ENCODE data around the gene PTPN2. TPM values are rescaled to one million over a fixed set of nuclear protein-coding genes. Genes with fewer than 3 reads are reported as not detected.

PTPN2 gene
- total and polyA plus RNA-seq, 11 donors = 7.5 to 33.1 (median 11.5) TPM

DNA sequence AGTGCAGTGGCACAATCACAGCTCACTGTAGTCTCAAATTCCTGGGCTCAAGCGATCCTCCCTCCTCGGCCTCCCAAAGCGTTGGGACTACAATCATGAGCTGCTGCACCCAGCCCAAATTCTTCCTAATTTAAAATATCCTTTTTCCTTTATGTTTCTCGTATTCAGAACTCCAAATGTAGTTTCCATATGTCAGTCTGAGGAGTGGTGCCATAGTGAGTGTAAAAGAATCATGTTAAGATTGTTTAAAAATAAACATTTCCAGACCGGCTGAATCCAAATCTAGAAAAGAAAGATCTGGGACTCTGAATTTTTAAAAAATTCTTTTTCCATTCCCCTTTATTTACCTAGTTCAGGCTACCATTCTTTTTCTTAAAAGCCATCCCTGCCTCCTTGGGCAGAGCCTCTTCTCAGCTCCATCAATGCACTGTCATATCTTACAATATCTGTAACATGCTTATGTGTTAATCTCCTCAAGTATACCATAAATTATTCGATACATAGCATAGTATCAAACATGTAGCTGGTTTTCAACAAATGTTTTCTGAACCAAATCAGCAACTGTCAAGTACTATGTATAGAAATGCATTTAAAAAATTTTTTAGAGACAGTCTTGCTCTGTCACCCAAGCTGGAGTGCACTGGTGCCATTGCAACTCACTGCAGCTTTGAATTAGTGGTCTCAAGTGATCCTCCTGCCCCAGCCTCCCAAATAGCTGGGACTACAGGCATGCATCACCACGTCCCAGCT, 31.3 kb downstream of the PTPN2 start:
- peaks cover 0 to 25% (median 2%) of the 10 kb centered on the region in 9 donors for H3K36me3 ChIP-seq
- H3K9me3 ChIP-seq = no peaks in the 10 kb centered on the region
- no peaks in the 10 kb centered on the region for H3K27me3 ChIP-seq
- H3K27ac ChIP-seq = no peak overlapping the region
- no peak for ATAC-seq
- H3K4me1 ChIP-seq = peaks cover 0 to 8% (median 0%) of the 10 kb centered on the region in 12 donors
- intact Hi-C loops (cut with DNase I) = no loop called here
- TF ChIP-seq, protein P1, sequence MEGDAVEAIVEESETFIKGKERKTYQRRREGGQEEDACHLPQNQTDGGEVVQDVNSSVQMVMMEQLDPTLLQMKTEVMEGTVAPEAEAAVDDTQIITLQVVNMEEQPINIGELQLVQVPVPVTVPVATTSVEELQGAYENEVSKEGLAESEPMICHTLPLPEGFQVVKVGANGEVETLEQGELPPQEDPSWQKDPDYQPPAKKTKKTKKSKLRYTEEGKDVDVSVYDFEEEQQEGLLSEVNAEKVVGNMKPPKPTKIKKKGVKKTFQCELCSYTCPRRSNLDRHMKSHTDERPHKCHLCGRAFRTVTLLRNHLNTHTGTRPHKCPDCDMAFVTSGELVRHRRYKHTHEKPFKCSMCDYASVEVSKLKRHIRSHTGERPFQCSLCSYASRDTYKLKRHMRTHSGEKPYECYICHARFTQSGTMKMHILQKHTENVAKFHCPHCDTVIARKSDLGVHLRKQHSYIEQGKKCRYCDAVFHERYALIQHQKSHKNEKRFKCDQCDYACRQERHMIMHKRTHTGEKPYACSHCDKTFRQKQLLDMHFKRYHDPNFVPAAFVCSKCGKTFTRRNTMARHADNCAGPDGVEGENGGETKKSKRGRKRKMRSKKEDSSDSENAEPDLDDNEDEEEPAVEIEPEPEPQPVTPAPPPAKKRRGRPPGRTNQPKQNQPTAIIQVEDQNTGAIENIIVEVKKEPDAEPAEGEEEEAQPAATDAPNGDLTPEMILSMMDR (IDR thresholded peaks at IDR 0.05) = no peak
- TF ChIP-seq POLR2A (IDR thresholded peaks at IDR 0.05) = no peak
- no peak overlapping the region for H3K4me3 ChIP-seq
- DNase-seq = no peak
- 91 to 94% (median 93%) methylated on average over 7 of the region's 7 CpGs for WGBS, 4 donors

DNA sequence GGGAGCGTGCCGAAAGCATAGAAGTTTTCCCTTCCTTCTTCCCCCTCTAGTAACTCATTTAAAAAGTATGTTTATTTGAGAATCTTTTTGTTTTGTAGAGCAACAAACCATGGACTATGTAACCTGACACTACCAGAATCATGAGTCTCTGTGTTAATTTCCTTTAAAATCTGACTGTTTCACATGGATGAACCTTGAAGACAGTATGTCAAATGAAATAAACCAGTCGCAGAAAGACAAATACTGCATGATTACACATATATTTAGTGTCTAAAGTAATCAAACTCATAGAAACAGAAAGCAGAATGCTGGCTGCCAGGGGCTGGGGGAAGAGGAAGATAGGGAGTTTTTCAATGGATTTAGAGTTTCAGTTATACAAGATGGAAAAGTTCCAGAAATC, 32.3 kb downstream of the PTPN2 start:
- no peaks in the 10 kb centered on the region for H3K27me3 ChIP-seq
- intact Hi-C loops (cut with DNase I) = no loop called here
- H3K27ac ChIP-seq = no peak overlapping the region
- H3K9me3 ChIP-seq = no peaks in the 10 kb centered on the region
- no peak for TF ChIP-seq POLR2A (IDR thresholded peaks at IDR 0.05)
- TF ChIP-seq, protein P1 (IDR thresholded peaks at IDR 0.05) = no peak
- DNase-seq (no peak), ATAC-seq (no peak)
- 89 to 94% (median 94%) methylated on average over 3 of the region's 3 CpGs for WGBS, 4 donors
- H3K4me1 ChIP-seq = peaks cover 0 to 8% (median 0%) of the 10 kb centered on the region in 12 donors
- H3K36me3 ChIP-seq = peaks cover 0 to 18% (median 2%) of the 10 kb centered on the region in 9 donors
- H3K4me3 ChIP-seq = no peak overlapping the region

DNA sequence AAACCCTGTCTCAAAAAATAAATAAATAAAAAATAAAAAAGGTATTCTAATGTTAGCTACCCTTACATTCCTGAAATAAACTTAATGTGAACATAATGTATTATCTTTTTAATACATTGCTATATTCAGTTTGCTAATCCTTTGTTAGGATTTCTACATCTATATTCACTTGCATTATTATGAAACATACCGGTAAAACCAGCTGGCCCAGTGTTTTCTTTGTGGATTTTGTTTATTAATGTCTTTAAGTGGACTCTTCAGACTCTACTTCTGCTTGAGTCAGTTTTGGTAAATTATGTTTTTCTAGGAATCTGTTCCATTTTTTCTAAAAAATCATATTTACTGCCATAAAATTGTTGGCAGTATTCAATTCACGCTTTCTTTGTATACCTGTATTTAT, 34.5 kb downstream of the PTPN2 start:
- DNase-seq (no peak), ATAC-seq (no peak)
- Histone ChIP-seq H3K36me3 (peaks cover 0 to 9% (median 0%) of the 10 kb centered on the region in 9 donors), H3K9me3 (no peaks in the 10 kb centered on the region), H3K4me1 (peaks cover 0 to 12% (median 0%) of the 10 kb centered on the region in 12 donors), H3K4me3 (no peak overlapping the region), H3K27me3 (no peaks in the 10 kb centered on the region), H3K27ac (no peak overlapping the region)
- intact Hi-C loops (cut with DNase I) = no loop called here
- 91 to 98% (median 97%) methylated on average over 2 of the region's 2 CpGs for WGBS, 4 donors
- no peak for TF ChIP-seq POLR2A (IDR thresholded peaks at IDR 0.05)
- TF ChIP-seq, protein P1 (IDR thresholded peaks at IDR 0.05) = no peak

DNA sequence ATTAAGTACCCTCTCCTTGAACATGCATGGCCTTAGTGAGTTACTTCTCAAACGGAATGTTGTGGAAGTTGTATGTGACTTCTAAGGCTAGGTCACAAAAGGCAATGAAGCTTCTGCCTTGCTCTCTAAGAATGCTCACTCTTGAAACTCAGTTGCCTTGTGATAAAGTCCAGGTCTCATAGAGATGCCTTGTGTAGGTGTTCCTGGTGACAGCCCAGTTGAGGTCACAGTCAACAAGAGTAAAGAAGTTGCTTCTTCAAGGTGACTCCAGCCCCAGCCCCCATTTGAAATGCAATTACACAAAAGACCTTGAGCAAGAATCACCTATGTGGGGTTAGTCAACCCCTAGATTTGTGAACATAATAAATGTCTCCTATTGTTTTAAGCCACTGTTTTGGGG, 35.6 kb downstream of the PTPN2 start:
- peaks cover 0 to 24% (median 0%) of the 10 kb centered on the region in 12 donors for H3K4me1 ChIP-seq
- peaks cover 0 to 9% (median 0%) of the 10 kb centered on the region in 9 donors for H3K36me3 ChIP-seq
- no peak for DNase-seq
- intact Hi-C loops (cut with DNase I) = no loop called here
- no peaks in the 10 kb centered on the region for H3K9me3 ChIP-seq
- TF ChIP-seq, protein P1 (IDR thresholded peaks at IDR 0.05) = no peak
- no peak for TF ChIP-seq POLR2A (IDR thresholded peaks at IDR 0.05)
- no peak for ATAC-seq
- H3K4me3 ChIP-seq = no peak overlapping the region
- 83 to 95% (median 92%) methylated on average over 1 of the region's 1 CpG for WGBS, 4 donors
- no peaks in the 10 kb centered on the region for H3K27me3 ChIP-seq
- H3K27ac ChIP-seq = no peak overlapping the region

Data from heart left ventricle (tissue), 16 donors.